GM19468 (cell line): ENCODE results near the gene FURIN.
"Not testable (repeated sequence)": the region's sequence is repeated elsewhere in the genome, so short reads cannot be mapped to it uniquely, and the experiment has no call there.

Experiments
- ATAC-seq: cut with Tn5 transposase; IDR thresholded peaks from one replicate; pipeline ENCODE4 v1.9.1; 2021; ENCODE audit warnings: mild to moderate bottlenecking, moderate library complexity, moderate number of reproducible peaks; ENCODE audit not compliant: unreplicated experiment; ENCODE audit errors: extremely low read depth

Gene FURIN

GRCh38 chr15:90840157-90840855, 28.1 kb upstream of the FURIN start:
- ATAC-seq = no peak

DNA sequence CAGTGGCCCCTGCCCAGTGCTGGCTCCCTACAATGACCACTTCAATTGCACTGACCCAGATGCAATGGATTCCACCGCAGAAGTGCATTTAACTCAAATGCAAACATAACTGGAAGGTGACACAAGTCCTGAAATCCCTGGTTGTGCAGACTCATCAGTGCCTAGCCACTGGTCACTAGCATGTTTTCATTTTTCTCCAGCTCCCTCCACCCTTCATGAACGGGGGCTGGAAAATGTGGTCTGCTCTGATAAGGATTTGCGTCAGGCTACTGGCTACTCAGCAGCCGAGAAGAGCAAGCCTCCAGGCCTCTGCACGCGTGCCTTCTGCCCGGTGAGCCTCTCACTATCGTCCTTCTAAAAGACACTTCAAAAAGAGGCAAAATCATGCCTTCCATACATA, 27.4 kb upstream of the FURIN start:
- ATAC-seq = no peak

- no peak for ATAC-seq
These were observed 23.7 kb upstream of the FURIN start for GRCh38 chr15:90844696-90845095.

DNA sequence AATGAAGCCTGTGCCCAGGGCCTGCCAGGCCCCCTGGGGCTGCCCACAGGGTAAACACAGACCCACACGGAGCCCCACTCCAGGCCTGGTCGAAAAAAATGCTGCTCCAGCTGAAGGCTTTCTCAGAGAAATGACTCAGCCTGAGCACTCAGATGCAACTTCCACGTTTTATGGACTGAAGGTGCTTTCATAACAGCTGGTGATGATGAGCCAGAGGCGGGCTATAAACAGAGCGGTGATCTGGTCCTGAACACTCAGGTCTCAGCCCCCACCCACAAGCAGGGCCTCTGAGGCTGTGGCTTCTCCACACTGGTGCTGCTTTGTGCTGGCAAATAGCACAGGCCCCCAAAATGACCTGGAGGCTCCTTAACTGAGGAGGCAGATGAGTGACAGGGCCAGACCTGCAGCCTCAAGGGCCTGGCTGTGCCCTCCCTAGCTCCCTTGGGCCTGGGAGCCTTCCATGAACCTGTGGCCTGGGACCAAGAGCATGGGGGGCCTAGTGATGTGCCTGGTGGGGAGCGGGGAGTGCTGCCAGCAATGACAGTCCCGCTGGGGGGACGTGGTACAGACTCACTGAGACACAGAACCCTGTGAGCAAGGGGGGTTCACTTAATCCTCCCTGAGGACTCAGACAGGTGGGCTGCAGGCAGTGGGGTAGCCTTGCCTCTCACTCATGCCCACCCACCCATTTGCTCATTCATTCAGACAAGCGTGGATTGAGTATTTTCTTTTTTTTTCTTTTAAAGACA, 23.0 kb upstream of the FURIN start:
- no peak for ATAC-seq

GRCh38 chr15:90849424-90849823, 19.0 kb upstream of the FURIN start:
- ATAC-seq = not testable (repeated sequence)

- ATAC-seq = no peak
These were observed 17.3 kb upstream of the FURIN start for GRCh38 chr15:90851114-90851513.

GRCh38 chr15:90851940-90852339, 16.4 kb upstream of the FURIN start:
- no peak for ATAC-seq

- no peak for ATAC-seq
These were observed 13.2 kb upstream of the FURIN start for GRCh38 chr15:90855139-90855538.

GRCh38 chr15:90857337-90857736, 11.1 kb upstream of the FURIN start:
- no peak for ATAC-seq

- ATAC-seq = no peak
These were observed 10.4 kb upstream of the FURIN start for GRCh38 chr15:90857883-90858443.

DNA sequence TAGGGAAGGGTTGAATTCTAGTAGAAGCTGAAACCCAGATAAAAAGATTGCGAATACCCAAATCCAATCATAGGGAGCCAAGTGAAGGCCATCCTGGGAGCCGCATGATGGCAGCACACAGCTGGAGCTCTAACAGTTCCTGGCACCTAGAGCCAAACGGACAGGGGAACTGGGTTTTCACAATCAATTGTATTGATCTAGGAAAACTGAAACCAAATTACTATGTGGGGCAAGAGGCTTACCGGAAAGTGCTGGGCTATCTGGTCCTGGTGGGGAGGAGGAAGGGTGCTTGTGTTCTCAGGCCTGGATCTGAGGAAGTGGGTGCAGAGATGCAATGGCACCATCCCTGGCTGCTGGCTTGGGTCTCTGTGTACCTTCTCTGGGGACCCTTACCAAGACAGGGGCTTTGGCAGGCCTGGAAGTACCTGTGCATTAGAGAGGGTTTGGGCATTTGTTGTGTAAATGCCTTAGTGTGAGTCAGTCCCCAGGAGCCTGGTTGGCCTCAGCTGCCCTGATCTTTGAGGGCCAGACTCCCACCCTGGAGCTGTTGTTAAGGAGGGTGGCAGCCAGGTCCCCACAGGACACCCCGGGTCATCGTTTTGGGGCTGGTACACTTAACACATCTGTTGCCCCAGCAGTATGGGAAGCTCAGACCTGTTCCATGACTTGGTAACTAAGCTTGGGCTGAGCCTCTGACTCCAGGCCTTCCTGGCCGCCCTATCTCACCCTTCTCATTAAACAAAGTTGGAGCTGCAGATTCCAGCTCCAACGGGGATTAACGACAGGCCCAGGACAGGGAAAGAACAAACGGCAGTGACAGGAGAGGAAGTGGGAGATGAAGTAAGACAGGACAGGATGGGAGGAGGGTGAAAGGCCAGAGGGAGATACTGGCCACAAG, 8.9 kb upstream of the FURIN start:
- no peak for ATAC-seq

GRCh38 chr15:90860450-90860849, 7.9 kb upstream of the FURIN start:
- ATAC-seq = no peak

DNA sequence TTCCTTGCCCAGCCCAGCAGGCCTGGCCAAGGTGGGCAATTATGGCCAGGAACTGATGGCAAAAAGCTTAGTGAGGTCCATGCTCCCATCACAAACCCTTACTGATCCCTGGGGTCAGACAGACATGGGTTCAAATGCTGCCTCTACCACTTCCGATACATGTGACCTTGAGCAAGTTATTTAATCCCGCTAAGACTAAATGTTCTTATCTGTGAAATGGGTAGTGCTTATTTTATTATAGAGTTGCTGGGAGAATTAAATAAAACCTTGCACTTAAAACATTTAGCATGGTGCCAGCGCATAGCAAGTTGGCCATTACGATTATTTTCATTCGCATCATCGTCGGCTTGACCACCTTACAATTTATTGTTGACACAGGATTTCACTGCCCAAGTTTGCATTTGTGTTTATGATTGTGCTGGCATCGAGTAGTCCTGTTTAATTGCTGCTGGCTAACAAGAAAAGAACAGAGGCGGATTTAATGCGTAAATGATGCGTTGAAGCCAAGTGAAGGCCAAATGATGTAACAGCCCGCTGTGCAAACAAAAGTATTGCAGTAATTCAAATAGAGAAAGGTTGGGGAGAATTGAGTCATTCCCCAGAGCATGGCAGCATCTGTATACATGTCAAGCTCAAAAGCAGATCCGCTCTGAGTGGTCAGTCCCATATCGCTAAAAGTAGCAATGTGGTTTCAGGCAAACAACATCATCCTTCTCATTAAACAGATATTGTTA, 7.3 kb upstream of the FURIN start:
- no peak for ATAC-seq

DNA sequence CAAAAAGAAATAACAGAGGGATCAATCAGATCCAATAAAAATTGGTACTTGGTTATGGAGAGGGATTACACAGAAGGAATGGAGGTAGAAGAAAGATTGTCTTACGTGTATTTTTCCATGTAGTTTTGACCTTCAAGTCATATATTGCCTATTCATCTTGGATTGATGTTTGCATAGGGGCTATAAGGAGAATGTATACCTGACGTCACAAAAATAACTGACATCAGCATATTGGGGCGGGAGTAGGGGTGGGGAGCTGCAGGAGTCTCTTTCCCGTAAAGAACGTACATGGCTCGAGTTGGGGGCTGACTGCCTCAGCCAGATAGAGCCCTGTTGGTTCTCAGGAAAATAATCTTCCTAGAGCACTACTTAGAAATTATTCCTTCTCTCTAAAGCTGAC, 5.9 kb upstream of the FURIN start:
- ATAC-seq = no peak

GRCh38 chr15:90862964-90863778, 5.2 kb upstream of the FURIN start:
- ATAC-seq = no peak

DNA sequence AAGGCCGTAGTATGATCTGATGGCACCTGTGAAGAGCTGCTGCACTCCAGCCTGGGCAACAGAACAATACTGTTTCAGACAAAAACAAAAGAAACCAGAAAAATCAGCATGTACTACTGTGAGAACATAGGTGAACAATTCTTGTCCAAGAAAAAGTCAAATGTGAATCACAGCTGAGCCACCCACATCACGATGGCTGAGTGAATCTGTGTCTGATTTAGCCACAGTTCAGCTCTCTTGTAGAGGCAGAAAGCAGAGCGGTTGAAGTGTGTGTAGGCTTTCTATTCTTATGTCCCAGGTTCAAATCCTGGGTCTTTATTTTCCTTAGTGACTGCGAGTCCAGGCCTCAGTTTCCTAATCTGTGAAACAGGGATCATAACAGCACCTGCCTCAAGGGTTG, 4.4 kb upstream of the FURIN start:
- ATAC-seq = no peak

DNA sequence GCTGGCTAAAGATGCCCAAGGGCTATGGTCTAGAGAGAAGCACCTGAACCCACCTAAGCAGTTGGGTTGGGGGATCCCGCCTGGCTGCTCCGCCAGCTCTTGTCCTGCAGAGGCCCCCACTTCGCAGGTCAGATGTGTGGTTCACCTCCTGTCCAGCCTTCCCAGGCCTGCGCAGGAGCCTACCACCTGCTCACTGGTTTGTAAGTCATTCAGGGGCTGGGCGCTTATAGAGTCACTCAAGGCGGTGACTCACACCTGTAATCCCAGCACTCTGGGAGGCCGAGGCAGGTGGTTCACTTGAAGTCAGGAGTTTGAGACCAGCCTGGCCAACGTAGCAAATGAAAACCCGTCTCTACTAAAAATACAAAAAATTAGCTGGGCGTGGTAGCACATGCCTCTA, 3.9 kb upstream of the FURIN start:
- ATAC-seq = no peak

GRCh38 chr15:90865702-90866101, 2.7 kb upstream of the FURIN start:
- ATAC-seq = no peak

GRCh38 chr15:90866161-90866715, 2.1 kb upstream of the FURIN start:
- ATAC-seq = no peak
